Lower leg skin (tissue), 3 donors: ENCODE measurements around the gene ZNF692.

ENCODE experiments used
- POLR2A ChIP-seq, 2 donors: fragments of 450-650 bp; IDR thresholded peaks; one replicate each; pipeline ENCODE4 v1.6.1; 2016 to 2017; ENCODE audit warnings: antibody characterized with exemption in 2 of 2, mild to moderate bottlenecking in 1 of 2, moderate library complexity in 1 of 2
- TF ChIP-seq, protein P1 (sequence below), 3 donors: fragments of 450-650 bp; IDR thresholded peaks; one replicate each; pipeline ENCODE4 v1.5.1; 2016; ENCODE audit warnings: antibody characterized with exemption in 3 of 3, mild to moderate bottlenecking in 3 of 3, moderate library complexity in 2 of 3

DNA sequence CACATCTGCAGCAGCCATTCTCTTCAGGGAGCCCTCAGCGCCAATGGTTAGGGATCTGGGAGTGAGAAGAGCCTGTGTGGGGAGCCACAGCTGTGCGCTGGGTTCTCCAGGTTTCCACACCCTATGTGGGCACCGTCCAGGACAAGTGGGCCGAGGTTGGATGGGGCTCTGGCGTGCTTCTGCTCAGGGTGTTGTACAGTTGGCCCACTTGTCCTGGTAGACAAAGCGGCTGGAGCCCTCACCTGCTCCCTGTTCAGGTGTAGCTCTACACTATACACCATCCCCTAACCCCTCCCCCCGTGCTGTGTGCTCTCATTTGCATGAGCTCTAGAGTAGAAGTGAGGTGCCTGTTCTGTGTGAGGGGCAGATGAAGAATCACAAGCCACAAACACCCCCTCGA is 45.3 kb downstream of the ZNF692 start:
- TF ChIP-seq, protein P1, sequence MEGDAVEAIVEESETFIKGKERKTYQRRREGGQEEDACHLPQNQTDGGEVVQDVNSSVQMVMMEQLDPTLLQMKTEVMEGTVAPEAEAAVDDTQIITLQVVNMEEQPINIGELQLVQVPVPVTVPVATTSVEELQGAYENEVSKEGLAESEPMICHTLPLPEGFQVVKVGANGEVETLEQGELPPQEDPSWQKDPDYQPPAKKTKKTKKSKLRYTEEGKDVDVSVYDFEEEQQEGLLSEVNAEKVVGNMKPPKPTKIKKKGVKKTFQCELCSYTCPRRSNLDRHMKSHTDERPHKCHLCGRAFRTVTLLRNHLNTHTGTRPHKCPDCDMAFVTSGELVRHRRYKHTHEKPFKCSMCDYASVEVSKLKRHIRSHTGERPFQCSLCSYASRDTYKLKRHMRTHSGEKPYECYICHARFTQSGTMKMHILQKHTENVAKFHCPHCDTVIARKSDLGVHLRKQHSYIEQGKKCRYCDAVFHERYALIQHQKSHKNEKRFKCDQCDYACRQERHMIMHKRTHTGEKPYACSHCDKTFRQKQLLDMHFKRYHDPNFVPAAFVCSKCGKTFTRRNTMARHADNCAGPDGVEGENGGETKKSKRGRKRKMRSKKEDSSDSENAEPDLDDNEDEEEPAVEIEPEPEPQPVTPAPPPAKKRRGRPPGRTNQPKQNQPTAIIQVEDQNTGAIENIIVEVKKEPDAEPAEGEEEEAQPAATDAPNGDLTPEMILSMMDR (IDR thresholded peaks at IDR 0.05): no peak
- TF ChIP-seq POLR2A (IDR thresholded peaks at IDR 0.05): no peak
